ENCODE results near the gene CCDC124. TPM values are rescaled to one million over a fixed set of nuclear protein-coding genes. Genes with fewer than 3 reads are reported as not detected.
A peak's percentile ranks its signal among the peaks of the same experiment; 100 is the strongest.

The CCDC124 gene
- total RNA-seq, 2 donors from 2014 or later: 52.4 to 90.5 TPM

DNA sequence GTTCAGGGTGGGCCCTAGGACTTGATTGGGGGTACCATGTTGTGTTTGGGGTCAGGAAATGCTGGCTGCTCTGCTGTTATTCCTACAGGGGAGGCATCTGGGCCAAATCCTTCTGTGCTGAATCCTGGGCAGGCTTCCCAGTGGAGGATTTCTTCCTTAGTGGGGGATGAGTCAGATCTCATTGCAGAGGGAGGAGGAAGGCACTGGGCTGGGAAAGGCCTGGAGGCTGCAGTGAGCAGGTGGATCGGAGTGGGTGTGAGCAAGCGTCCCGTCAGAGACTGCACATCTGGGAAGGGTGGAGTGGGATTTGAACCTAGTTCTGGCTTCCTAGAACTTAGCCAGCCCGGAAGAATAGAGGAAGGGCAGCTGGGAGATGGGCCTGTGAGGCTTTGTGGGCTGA, 11.5 kb downstream of the CCDC124 start:
- H3K27ac Mint-ChIP-seq: no peak overlapping the region
- no peak for ATAC-seq (replicated peaks)
- no peak overlapping the region for H3K4me3 Mint-ChIP-seq
- H3K9me3 Mint-ChIP-seq: no peaks in the 10 kb centered on the region
- peaks cover 2% of the 10 kb centered on the region for H3K27me3 Mint-ChIP-seq
- H3K36me3 Mint-ChIP-seq (ENCODE audit: low read depth): peaks cover 31% of the 10 kb centered on the region
- peaks cover 19% of the 10 kb centered on the region for H3K4me1 Mint-ChIP-seq

DNA sequence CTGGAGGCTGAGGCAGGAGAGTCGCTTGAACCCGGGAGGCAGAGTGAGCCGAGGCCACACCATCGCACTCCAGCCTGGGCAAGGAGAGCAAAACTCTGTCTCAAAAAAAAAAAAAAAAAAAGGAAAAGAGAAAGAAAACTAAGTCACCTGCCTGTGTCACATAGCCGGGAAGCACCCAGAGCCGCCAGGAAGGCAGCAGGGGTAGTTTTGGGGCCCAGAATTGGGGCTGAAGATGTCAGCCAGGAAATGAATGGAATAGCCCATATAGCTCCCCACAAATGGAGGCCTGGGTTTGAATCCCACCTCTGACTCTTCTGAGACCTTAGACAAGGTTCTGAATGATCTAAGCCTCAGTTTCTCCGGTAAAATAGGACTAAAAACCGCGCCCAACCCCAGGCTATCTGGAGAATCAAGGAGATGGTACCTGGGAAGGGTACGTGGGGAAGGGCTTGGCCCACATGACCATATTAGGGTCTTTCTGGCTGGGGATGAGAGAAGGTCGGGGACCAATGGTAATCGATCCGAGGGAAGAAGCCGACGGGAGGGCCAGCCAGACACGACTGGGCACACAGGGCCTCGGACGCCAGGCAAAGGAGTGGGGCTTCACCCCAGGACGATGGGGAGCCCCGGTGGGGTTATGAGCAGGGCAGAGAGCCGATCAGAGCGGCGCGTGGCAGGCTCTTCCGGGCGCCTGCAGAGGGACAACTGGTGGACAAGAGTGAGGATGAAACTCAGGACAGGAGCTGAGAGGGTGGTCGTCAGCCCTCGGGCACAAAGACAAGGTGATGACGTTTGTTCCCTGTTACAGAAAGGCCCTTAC, 14.4 kb downstream of the CCDC124 start:
- peak overlapping the region; percentile 87 for H3K4me3 Mint-ChIP-seq
- peak; percentile 60 for ATAC-seq (replicated peaks)
- H3K36me3 Mint-ChIP-seq (ENCODE audit: low read depth): peaks cover 18% of the 10 kb centered on the region
- peaks cover 20% of the 10 kb centered on the region for H3K27me3 Mint-ChIP-seq
- peak overlapping the region; percentile 96 for H3K27ac Mint-ChIP-seq
- H3K4me1 Mint-ChIP-seq: peaks cover 33% of the 10 kb centered on the region
- no peaks in the 10 kb centered on the region for H3K9me3 Mint-ChIP-seq

DNA sequence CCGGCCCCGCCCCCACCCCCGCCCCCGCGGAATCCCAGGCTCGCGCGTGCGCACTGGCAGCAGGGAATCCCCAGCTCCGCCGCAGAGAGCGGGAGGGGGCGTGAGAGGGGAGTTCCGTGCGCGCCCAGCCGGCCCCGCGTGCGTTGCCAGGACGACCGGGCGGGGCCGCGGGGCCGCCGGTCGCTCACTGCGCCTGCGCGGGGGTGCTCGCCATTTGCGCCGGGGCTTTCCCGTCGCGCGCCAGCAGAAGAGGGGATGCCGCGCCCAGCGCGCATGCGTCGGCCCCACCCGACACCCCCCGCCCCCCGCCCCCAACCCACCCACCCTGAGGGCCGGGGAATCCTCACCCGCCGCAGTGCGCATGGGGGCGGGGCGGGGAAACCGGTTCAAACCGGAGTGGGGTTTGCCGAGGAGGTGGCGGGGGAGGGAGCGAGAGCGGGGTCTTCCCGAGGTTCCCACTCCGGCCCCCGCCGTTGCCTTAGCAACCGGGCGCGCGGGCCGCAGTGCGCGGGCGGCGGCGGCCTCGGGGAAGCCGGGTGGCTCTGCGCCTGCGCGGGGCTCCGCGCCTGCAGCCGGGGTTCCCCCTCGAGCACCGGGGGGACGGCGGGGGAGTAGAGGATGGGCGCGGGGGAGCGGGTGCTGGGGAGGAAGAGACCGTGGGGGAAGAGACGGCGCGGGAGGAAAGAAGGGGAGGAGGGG, 15.1 kb downstream of the CCDC124 start:
- H3K4me1 Mint-ChIP-seq: peaks cover 33% of the 10 kb centered on the region
- H3K9me3 Mint-ChIP-seq: no peaks in the 10 kb centered on the region
- ATAC-seq (replicated peaks): peak; percentile 74
- peaks cover 18% of the 10 kb centered on the region for H3K36me3 Mint-ChIP-seq (ENCODE audit: low read depth)
- peaks cover 25% of the 10 kb centered on the region for H3K27me3 Mint-ChIP-seq
- H3K27ac Mint-ChIP-seq: peak overlapping the region; percentile 96
- peak overlapping the region; percentile 87 for H3K4me3 Mint-ChIP-seq

DNA sequence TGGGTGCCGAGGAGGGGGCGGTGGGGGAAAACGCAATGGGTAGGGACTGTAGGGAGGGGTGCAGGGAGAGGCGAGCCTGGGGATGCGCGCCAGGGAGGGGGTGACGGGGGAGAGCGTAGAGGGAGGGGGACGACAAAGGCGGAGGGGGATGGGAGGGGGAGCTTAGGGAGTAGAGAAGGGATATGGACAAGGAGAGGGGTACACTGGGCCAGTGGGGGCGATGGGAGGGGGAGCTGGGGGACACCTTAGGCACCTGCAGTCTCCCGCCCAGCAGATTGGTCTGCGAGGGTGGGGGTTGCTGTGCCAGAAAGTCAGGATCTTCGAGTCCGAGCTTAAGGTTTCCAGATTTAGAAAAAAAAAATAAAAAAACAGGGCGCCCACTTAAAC, 15.7 kb downstream of the CCDC124 start:
- Mint-ChIP-seq H3K4me3 (peak overlapping the region; percentile 81), H3K27ac (peak overlapping the region; percentile 86), H3K36me3 (ENCODE audit: low read depth) (peaks cover 18% of the 10 kb centered on the region), H3K4me1 (peaks cover 33% of the 10 kb centered on the region), H3K27me3 (peaks cover 30% of the 10 kb centered on the region), H3K9me3 (no peaks in the 10 kb centered on the region)
- ATAC-seq (replicated peaks): peak; percentile 1

DNA sequence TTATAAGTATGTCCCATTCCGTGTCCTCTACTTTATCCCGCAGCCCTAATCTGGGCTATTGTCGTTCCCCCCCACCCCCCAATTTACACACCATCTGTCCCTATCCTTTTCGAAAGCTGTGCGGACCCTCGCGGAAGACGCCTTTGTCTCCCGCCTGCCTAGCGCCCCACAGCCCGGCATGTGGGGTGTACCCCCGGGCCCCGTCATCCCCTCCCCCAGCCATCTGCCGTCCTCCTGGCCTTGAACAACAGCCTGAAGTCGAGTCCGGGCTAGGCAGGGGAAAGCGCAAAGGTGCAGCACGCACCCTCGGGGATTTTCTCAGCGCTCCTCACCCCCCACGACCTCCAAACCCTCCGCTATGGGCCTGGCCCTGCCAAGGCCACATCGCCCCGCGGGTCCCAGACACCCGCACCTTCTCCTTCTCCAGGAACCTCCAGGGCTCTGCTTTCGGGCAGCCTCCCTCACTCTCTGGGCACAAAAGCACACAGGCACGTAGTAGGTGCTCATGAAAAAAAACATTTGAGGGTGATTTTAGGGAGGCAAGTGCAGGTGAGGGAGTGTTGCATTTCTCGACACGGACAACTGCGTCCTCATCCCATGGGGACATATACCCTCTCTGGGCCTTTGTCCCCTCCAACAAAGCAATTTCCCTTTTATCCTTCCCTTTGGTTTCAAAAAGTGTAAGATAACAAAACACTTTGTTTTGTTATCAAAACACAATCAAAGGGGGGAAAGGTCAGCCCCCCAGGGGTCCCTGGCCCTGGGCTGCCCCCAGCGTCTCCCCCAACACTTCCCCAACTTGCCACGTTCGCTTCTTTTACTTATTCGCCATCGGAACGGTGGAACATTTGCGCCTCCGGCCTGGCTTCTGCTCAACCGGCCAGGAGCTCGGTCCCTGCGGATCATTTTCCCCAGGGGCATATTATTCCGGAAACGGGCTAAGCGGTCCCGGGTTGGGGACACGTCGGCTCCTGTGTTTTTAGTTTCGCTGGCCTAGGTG, 16.4 kb downstream of the CCDC124 start:
- Mint-ChIP-seq H3K27ac (peak overlapping the region; percentile 86), H3K4me1 (peaks cover 33% of the 10 kb centered on the region), H3K4me3 (peak overlapping the region; percentile 81), H3K27me3 (peaks cover 35% of the 10 kb centered on the region), H3K36me3 (ENCODE audit: low read depth) (peaks cover 18% of the 10 kb centered on the region), H3K9me3 (no peaks in the 10 kb centered on the region)
- ATAC-seq (replicated peaks): no peak

DNA sequence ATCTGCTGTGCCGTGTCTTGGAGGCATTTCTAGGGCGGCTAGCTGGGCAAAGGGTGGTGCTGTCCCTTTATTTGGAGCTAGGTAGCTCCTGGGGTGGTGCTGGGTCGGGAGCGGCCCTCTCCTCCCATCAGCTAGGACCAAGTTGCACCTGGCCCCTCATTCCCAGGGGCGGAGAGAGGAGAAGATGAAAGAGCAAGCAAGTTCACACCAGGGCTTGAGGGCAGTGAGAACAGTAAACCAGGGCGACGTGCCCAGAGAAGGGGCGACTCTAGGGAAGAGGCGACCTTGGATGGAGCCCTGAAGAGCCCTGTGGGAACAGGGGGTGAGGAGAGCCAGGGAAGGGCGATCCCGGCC, 17.1 kb downstream of the CCDC124 start:
- H3K4me3 Mint-ChIP-seq: peak overlapping the region; percentile 81
- no peaks in the 10 kb centered on the region for H3K9me3 Mint-ChIP-seq
- peaks cover 33% of the 10 kb centered on the region for H3K4me1 Mint-ChIP-seq
- H3K36me3 Mint-ChIP-seq (ENCODE audit: low read depth): peaks cover 18% of the 10 kb centered on the region
- H3K27me3 Mint-ChIP-seq: peaks cover 35% of the 10 kb centered on the region
- H3K27ac Mint-ChIP-seq: peak overlapping the region; percentile 86
- ATAC-seq (replicated peaks): no peak

DNA sequence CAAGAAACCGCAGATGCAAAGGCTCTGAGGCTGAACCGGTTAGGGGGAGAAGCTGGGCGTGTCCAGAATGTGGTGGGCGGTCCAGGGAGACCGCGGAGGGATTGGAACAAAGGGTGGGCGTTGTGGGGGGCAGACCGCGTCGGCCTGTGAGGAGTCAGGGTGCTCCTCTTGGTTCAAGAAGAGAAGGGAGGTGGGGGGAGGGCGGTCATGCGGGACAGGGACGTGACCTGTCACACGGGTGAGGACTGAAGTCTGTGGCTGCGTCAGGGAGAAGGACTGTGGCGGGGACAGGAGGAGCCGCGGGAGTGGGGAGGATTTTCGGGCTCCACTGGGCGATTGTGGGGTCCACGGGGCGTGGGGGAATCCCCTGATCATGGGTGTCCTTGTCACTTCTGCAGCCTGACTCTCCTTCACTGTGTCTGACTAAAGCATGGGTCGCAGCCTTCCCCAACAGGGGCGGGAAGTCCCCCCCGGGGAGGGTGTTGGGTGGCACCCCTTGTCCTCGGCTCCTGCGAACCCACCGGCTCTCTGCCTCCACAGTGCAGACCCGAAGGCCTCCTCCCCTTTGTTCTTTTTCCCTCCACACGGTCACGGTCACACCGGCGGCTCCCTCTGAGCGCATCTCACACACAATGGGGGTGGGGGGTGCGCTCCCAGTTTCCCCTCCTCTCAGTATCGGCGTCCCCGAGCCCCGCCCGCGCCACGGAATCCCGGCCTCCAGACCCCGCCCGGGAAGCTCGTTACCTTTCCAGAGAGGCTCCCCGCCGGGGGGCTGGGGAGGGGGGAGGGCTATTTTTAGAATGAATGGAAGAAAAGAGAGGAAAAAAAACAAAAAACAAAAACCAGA, 17.7 kb downstream of the CCDC124 start:
- Mint-ChIP-seq H3K4me1 (peaks cover 33% of the 10 kb centered on the region), H3K27me3 (peaks cover 35% of the 10 kb centered on the region), H3K27ac (peak overlapping the region; percentile 86), H3K4me3 (peak overlapping the region; percentile 81), H3K36me3 (ENCODE audit: low read depth) (peaks cover 18% of the 10 kb centered on the region), H3K9me3 (no peaks in the 10 kb centered on the region)
- peak; percentile 17 for ATAC-seq (replicated peaks)

DNA sequence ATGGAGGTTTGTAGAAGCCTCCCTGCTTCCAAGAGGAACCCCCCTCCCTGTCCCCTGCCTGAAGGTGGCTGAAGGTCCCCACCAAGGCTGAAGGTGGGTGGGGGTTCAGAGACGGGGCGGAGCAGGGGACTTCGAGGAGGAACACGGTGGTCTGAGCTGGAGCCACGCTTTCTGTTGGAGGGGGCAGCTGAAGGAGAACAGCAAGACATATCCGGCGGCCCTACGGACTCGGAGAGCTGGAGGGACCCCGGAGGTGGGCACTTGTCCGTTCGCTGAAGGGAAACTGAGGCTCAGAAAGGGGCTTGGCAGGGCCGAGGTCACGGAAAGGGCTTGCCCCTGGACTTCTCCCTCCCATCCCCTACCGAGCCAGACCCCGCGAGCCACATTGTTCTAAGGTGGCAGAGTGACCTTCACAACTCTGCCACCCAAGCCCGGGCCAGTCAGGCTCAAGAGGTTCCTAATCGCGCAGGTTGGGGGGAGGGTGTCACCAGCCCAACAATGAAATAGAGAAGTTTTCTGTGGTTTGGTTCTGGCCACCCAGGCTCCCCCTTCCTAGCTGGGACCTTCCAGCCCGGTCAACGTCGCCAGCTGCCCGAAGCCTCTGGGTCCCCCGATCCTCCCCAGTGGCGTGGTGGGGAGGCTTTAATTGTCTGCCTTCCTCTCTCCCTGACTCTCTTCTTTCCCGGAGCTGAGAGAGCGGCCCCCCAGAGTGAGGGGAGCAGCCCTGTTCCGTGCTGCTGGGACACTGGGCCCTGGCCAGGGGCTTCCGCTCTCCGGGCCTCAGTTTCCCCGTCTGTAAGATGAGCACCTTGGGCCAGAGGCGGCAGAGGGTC, 18.6 kb downstream of the CCDC124 start:
- Mint-ChIP-seq H3K4me3 (peak overlapping the region; percentile 81), H3K36me3 (ENCODE audit: low read depth) (peaks cover 18% of the 10 kb centered on the region), H3K4me1 (peaks cover 25% of the 10 kb centered on the region), H3K9me3 (no peaks in the 10 kb centered on the region), H3K27me3 (peaks cover 35% of the 10 kb centered on the region), H3K27ac (peak overlapping the region; percentile 86)
- no peak for ATAC-seq (replicated peaks)

DNA sequence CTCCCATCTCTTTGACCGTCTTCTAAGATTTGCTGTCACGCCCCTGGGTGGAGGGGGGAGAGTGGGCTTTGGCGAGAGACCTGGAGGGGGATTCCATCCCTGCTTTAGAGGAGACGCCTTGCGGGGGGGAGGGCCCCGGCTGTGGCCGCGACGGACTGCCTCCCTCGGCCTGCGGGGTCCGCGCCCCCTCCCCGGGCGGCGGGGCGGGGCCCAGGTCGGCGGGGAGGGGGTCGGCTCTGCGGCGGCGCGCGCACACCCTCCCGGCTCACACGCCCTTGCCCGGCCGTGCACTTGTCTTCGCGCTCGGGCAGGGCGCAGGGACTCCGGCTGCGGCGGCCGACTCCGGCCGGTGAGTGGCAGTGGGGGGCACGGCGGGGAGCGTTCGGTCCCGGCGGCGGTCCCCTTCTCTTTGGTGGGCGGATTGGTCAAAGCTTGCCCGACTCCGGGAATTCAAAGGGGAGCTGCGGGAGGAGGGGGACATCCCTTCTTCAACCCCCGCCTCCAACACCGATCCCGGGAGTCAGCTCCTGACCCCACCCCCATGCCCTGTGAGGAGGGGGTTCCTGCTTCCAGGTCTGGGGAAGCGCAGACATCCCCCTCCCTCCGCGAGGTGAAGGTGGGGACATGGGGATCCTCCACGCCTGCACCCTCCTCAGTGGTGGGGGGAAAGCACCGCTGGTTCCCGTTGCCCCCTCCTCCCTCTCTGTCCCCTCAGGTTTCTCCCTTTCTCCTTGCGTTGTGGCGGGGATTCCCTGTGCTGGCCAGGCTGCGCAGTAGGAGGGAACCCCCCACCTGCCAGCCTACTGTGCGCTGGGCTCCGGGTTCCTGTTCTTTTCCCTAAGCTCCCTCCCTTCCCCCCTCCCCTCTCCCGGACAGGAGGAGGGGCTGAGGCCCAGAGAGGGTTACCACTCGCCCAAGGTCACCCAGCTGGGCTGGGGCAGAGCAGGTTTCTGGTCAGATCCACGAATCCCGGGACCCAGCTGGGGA, 19.5 kb downstream of the CCDC124 start:
- H3K4me3 Mint-ChIP-seq: peak overlapping the region; percentile 81
- H3K4me1 Mint-ChIP-seq: peaks cover 21% of the 10 kb centered on the region
- H3K27ac Mint-ChIP-seq: no peak overlapping the region
- H3K36me3 Mint-ChIP-seq (ENCODE audit: low read depth): peaks cover 14% of the 10 kb centered on the region
- no peak for ATAC-seq (replicated peaks)
- no peaks in the 10 kb centered on the region for H3K9me3 Mint-ChIP-seq
- H3K27me3 Mint-ChIP-seq: peaks cover 39% of the 10 kb centered on the region

DNA sequence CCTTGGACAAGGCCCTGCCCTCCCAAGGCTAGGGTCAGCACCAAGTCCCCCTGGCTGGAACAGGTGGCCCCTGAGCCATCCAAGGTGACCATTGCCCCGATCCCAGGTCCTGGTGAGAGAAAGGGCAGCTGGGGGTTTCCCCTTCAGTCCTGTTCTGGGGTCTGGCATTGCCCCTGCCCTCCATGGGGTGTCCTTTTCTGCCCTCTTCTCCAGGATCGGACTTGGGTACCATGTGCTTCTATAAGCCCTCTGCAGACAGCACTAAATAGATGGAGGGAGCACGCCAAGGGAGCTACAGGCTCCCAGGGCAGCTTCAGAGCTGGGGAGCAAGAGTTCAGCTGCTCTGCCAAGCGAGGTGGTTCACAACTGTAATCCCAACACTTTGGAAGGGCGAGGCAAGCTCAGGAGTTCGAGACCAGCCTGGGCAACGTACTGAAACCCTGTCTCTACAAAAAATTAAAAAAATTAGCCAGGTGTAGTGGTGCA, 20.5 kb downstream of the CCDC124 start:
- ATAC-seq (replicated peaks): no peak
- H3K27ac Mint-ChIP-seq: no peak overlapping the region
- H3K4me3 Mint-ChIP-seq: peak overlapping the region; percentile 39
- peaks cover 10% of the 10 kb centered on the region for H3K36me3 Mint-ChIP-seq (ENCODE audit: low read depth)
- H3K9me3 Mint-ChIP-seq: no peaks in the 10 kb centered on the region
- H3K4me1 Mint-ChIP-seq: peaks cover 18% of the 10 kb centered on the region
- H3K27me3 Mint-ChIP-seq: peaks cover 44% of the 10 kb centered on the region

DNA sequence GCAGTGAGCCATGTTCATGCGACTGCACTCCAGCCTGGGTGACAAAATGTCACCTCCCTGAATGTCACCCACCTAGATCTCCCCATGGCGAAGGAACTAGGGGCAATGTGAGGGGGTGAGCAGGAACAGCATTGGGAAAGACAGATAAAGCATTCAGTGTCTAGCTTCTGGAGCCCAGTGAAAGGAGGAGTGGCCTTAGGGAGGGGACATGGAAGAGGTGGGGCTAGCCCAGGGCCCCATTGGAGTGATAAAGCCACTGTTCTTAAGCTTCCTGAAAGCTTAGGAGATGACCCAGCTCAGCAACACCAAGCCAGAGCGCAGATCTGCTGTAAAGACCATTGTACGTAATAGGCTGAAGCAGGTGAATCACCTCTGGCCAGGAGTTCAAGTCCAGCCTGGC, 21.1 kb downstream of the CCDC124 start:
- no peak overlapping the region for H3K4me3 Mint-ChIP-seq
- no peak overlapping the region for H3K27ac Mint-ChIP-seq
- peaks cover 44% of the 10 kb centered on the region for H3K27me3 Mint-ChIP-seq
- peaks cover 10% of the 10 kb centered on the region for H3K36me3 Mint-ChIP-seq (ENCODE audit: low read depth)
- no peak for ATAC-seq (replicated peaks)
- peaks cover 18% of the 10 kb centered on the region for H3K4me1 Mint-ChIP-seq
- no peaks in the 10 kb centered on the region for H3K9me3 Mint-ChIP-seq

DNA sequence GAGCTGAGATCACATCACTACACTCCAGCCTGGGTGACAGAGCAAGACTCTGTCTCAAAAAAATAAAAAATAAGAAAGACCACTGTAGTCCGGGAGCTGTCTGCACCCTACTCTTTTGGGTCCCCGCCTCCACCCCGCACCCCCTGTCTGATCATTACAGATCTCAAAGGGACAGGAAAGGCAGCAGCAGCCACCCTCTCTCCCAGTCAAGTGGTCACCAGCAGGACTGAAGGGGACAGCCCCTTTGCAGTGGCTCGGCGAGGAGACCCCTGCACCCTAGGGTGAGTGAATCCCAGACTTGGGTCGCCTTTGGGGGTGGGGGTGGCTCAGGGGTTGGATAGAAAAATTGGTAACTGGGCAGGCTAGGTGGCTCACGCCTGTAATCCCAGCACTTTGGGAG, 21.6 kb downstream of the CCDC124 start:
- Mint-ChIP-seq H3K4me1 (peaks cover 13% of the 10 kb centered on the region), H3K27me3 (peaks cover 40% of the 10 kb centered on the region), H3K4me3 (no peak overlapping the region), H3K36me3 (ENCODE audit: low read depth) (peaks cover 10% of the 10 kb centered on the region), H3K27ac (no peak overlapping the region), H3K9me3 (no peaks in the 10 kb centered on the region)
- ATAC-seq (replicated peaks): no peak
